Midbrain (tissue), 1 donor: ENCODE results near the gene AOPEP.
A peak's percentile ranks its signal among the peaks of the same experiment; 100 is the strongest.

Source experiments
- DNase-seq: peaks from one replicate; lab custom pipeline; 2025; lab: John Stamatoyannopoulos, UW

The AOPEP gene

GRCh38 chr9:95037789-95038521 is 311.5 kb downstream of the AOPEP start:
- DNase-seq, result no peak

GRCh38 chr9:95038666-95039065 is 312.2 kb downstream of the AOPEP start:
- DNase-seq, result no peak

GRCh38 chr9:95040106-95040505 is 313.6 kb downstream of the AOPEP start:
- no peak for DNase-seq

- no peak for DNase-seq
Observed at GRCh38 chr9:95043826-95044225, 317.3 kb downstream of the AOPEP start.

- no peak for DNase-seq
Observed at GRCh38 chr9:95044731-95045508, 318.4 kb downstream of the AOPEP start.

- DNase-seq, result no peak
Observed at GRCh38 chr9:95045751-95046150, 319.3 kb downstream of the AOPEP start.

- no peak for DNase-seq
Observed at GRCh38 chr9:95047452-95048224, 321.1 kb downstream of the AOPEP start.

- no peak for DNase-seq
Observed at GRCh38 chr9:95048225-95049087, 322.0 kb downstream of the AOPEP start.

GRCh38 chr9:95049761-95050160 is 323.3 kb downstream of the AOPEP start:
- no peak for DNase-seq

GRCh38 chr9:95053611-95054570 is 327.4 kb downstream of the AOPEP start:
- DNase-seq, result no peak

GRCh38 chr9:95055334-95055850 is 328.9 kb downstream of the AOPEP start:
- no peak for DNase-seq

- DNase-seq, result peak; percentile 59
Observed at GRCh38 chr9:95055851-95056551, 329.5 kb downstream of the AOPEP start.

- DNase-seq, result no peak
Observed at GRCh38 chr9:95057101-95057500, 330.6 kb downstream of the AOPEP start.

GRCh38 chr9:95058121-95058785 is 331.8 kb downstream of the AOPEP start:
- no peak for DNase-seq

GRCh38 chr9:95058795-95059386 is 332.4 kb downstream of the AOPEP start:
- no peak for DNase-seq

GRCh38 chr9:95060234-95060633 is 333.7 kb downstream of the AOPEP start:
- DNase-seq, result no peak

GRCh38 chr9:95060916-95061315 is 334.4 kb downstream of the AOPEP start:
- no peak for DNase-seq

- DNase-seq, result no peak
Observed at GRCh38 chr9:95061916-95062595, 335.6 kb downstream of the AOPEP start.
